K562 (cell line): ENCODE measurements around the gene KDM2B. TPM values are rescaled to one million over a fixed set of nuclear protein-coding genes. Genes with fewer than 3 reads are reported as not detected.

Experiments used
- EP400 ChIP-seq: fragments of 450-650 bp; IDR thresholded peaks from 2 replicates; pipeline ENCODE4 v1.6.1; 2017; ENCODE audit warnings: antibody characterized with exemption, mild to moderate bottlenecking, moderate library complexity
- FOXP4 ChIP-seq: sonication (generic); formaldehyde crosslinking; IDR thresholded peaks from 2 replicates; pipeline ENCODE4 v1.8.0; 2022; ENCODE audit warnings: mild to moderate bottlenecking, missing genetic modification reagents, borderline replicate concordance
- GATA2 ChIP-seq: sonication (generic); formaldehyde crosslinking; IDR thresholded peaks from 2 replicates; pipeline ENCODE4 v1.4.0; 2020; ENCODE audit warnings: mild to moderate bottlenecking, missing genetic modification reagents
- HDGF ChIP-seq: fragments of 450-650 bp; IDR thresholded peaks from 2 replicates; pipeline ENCODE4 v1.6.1; 2016
- HINFP ChIP-seq: fragments of 450-650 bp; conservative IDR thresholded peaks from 2 replicates; pipeline ENCODE4 v1.6.1; 2016; ENCODE audit warnings: missing genetic modification characterization, low read depth, mild to moderate bottlenecking, control low read depth, missing compliant biosample characterization
- JUND ChIP-seq, 2 experiments: IDR thresholded peaks; 2 replicates in 1 of 2; 3 replicates in 1 of 2; pipeline ENCODE4 v1.6.1; 2011; ENCODE audit warnings: borderline replicate concordance in 2 of 2, low read depth in 2 of 2, low read length in 2 of 2, improper control_type of control experiment in 1 of 2, missing biosample characterization in 1 of 2, missing genetic modification characterization in 1 of 2, missing genetic modification reagents in 1 of 2
- MBD1 ChIP-seq: fragments of 250-450 bp; sonication (Bioruptor Pico); IDR thresholded peaks from 2 replicates; pipeline ENCODE4 v1.8.0; 2022; ENCODE audit warnings: inconsistent platforms
- NCOA1 ChIP-seq: fragments of 450-650 bp; IDR thresholded peaks from 2 replicates; pipeline ENCODE4 v1.6.1; 2016; ENCODE audit warnings: low read depth
- NELFE ChIP-seq: IDR thresholded peaks from 2 replicates; pipeline ENCODE4 v1.6.1; 2011; ENCODE audit warnings: mild to moderate bottlenecking; ENCODE audit not compliant: insufficient read depth, insufficient read length
- RBBP5 ChIP-seq: fragments of 200-600 bp; sonication (generic); IDR thresholded peaks from 2 replicates; pipeline ENCODE4 v1.6.1; 2012; ENCODE audit warnings: borderline replicate concordance, mild to moderate bottlenecking, low read length, control low read depth, inconsistent platforms; ENCODE audit not compliant: insufficient read depth, poor library complexity, severe bottlenecking
- SIN3A ChIP-seq, 2 experiments: fragments of 150-350 bp in 1 of 2; IDR thresholded peaks; 2 replicates each; pipeline ENCODE4 v1.6.1; 2011 to 2016; ENCODE audit warnings: borderline replicate concordance in 2 of 2, low read depth in 2 of 2, low read length in 2 of 2, mild to moderate bottlenecking in 2 of 2, moderate library complexity in 2 of 2; ENCODE audit not compliant: control insufficient read depth in 1 of 2
- TCF3 ChIP-seq: sonication (generic); formaldehyde crosslinking; IDR thresholded peaks from 2 replicates; pipeline ENCODE4 v1.4.0; 2020; ENCODE audit warnings: mild to moderate bottlenecking, missing genetic modification reagents
- TEAD2 ChIP-seq: fragments of 450-650 bp; IDR thresholded peaks from 2 replicates; pipeline ENCODE4 v1.6.1; 2016; ENCODE audit warnings: missing genetic modification characterization, control low read depth, missing compliant biosample characterization
- TEAD4 ChIP-seq, 2 experiments: sonication (generic) in 1 of 2; formaldehyde crosslinking in 1 of 2; IDR thresholded peaks; 2 replicates each; pipeline versions ENCODE4 v1.6.1 to v1.8.0; 2012 to 2022; ENCODE audit warnings: borderline replicate concordance in 1 of 2, inconsistent platforms in 1 of 2, low read length in 1 of 2, mild to moderate bottlenecking in 1 of 2, missing genetic modification reagents in 1 of 2
- ZBTB34 ChIP-seq: fragments of 250-450 bp; sonication (Bioruptor Pico); IDR thresholded peaks from 2 replicates; pipeline ENCODE4 v1.8.0; 2021; ENCODE audit warnings: mild to moderate bottlenecking, moderate library complexity
- ZKSCAN1 ChIP-seq: fragments of 150-350 bp; IDR thresholded peaks from 2 replicates; pipeline ENCODE4 v1.6.1; 2016; ENCODE audit warnings: low read depth, low read length
- ZNF134 ChIP-seq: fragments of 250-450 bp; sonication (Bioruptor Pico); conservative IDR thresholded peaks from 2 replicates; pipeline ENCODE4 v1.4.0; 2020
- ZNF212 ChIP-seq: fragments of 450-650 bp; formaldehyde crosslinking; IDR thresholded peaks from 2 replicates; pipeline ENCODE4 v1.4.0; 2020; ENCODE audit warnings: mild to moderate bottlenecking
- ZNF507 ChIP-seq: conservative IDR thresholded peaks from 2 replicates; pipeline ENCODE4 v1.6.1; 2017; ENCODE audit warnings: missing genetic modification characterization, missing compliant biosample characterization
- ZNF75A ChIP-seq: fragments of 450-650 bp; formaldehyde crosslinking; IDR thresholded peaks from 2 replicates; pipeline ENCODE4 v1.4.0; 2020; ENCODE audit warnings: mild to moderate bottlenecking
- polyA plus RNA-seq, 8 experiments: library from polyadenylated mRNA; depleted of rRNA in 4 of 8; stranded (reverse) in 5 of 8; unstranded in 3 of 8; fragments of >200 nt; fragmentation: Nextera tagmentation in 2 of 8; fragmentation: Illumina TruSeq in 1 of 8; extraction: Ambion mirVana in 2 of 8; extraction: Trizol in 1 of 8; gene quantifications; 2 replicates each; pipeline versions ENCODE4 v1.2.1 to v1.2.3, GENCODE V29; 2011 to 2014; ENCODE audit warnings: inconsistent platforms in 1 of 8, missing spikeins in 1 of 8
- total RNA-seq, 7 experiments: library from RNA; depleted of rRNA in 6 of 7; stranded (reverse); fragments of >200 nt in 6 of 7; fragmentation: Illumina TruSeq in 2 of 7; extraction: Trizol in 2 of 7; gene quantifications; 2 replicates each; pipeline versions ENCODE4 v1.2.1 to v1.2.3, GENCODE V29; 2011 to 2021; ENCODE audit warnings: low replicate concordance in 1 of 7

Gene KDM2B
- total and polyA plus RNA-seq, 9 of the 15 experiments (the other 6 are each of a cell fraction or from before 2014, with no cell fraction given) = 7.4 to 50.5 (median 22.5) TPM

GRCh38 chr12:121400332-121401139 is 180.3 kb downstream of the KDM2B start (continued):
- TF ChIP-seq ZBTB34 = no peak
- no peak for TF ChIP-seq NCOA1
- TF ChIP-seq RBBP5 = peak; percentile 67
- peak; percentile 83 for TF ChIP-seq JUND (IDR thresholded peaks at IDR 0.05; ENCODE audit: borderline replicate concordance, low read depth, low read length)
- peak; percentile 80; the same call in 2 of the 3 replicates for TF ChIP-seq JUND (tag; IDR thresholded peaks at IDR 0.05; ENCODE audit: borderline replicate concordance, low read depth, low read length)
- TF ChIP-seq ZNF507 (tag) = no peak
- no peak for TF ChIP-seq MBD1 (CRISPR knock-in tag)
- TF ChIP-seq TEAD4 (IDR thresholded peaks at IDR 0.05; ENCODE audit: low read length) = peak; percentile 41; the same call in 1 of the 2 replicates
- peak; percentile 70; the same call in 1 of the 2 replicates for TF ChIP-seq TEAD4 (CRISPR knock-in tag; IDR thresholded peaks at IDR 0.05; ENCODE audit: borderline replicate concordance)
- no peak; the same call in 1 of the 2 replicates for TF ChIP-seq TCF3 (CRISPR knock-in tag)
- no peak for TF ChIP-seq ZNF75A (CRISPR knock-in tag)
- no peak for TF ChIP-seq ZNF134 (CRISPR knock-in tag)
- no peak for TF ChIP-seq SIN3A (IDR thresholded peaks at IDR 0.05; ENCODE audit: borderline replicate concordance in 2 of 2, control insufficient read depth in 1 of 2, low read depth in 2 of 2, low read length in 2 of 2)
- TF ChIP-seq FOXP4 = no peak
- no peak for TF ChIP-seq HINFP
- TF ChIP-seq ZKSCAN1 = no peak
- no peak for TF ChIP-seq HDGF
- no peak for TF ChIP-seq GATA2 (CRISPR knock-in tag)
- TF ChIP-seq NELFE = no peak
- TF ChIP-seq ZNF212 (CRISPR knock-in tag) = no peak
- no peak for TF ChIP-seq EP400
- TF ChIP-seq TEAD2 (tag) = no peak
